ENCODE data around the gene ART1. TPM values are rescaled to one million over a fixed set of nuclear protein-coding genes. Genes with fewer than 3 reads are reported as not detected.

ART1 gene
- total RNA-seq, 3 donors from 2014 or later = 1.8 TPM; not detected in 2

- TF ChIP-seq CTCF (IDR thresholded peaks at IDR 0.05) = no peak
- DNase-seq (no peak), ATAC-seq (no peak)
- Histone ChIP-seq H3K9me3 (no peaks in the 10 kb centered on the region), H3K4me3 (no peak overlapping the region), H3K4me1 (ENCODE audit: low read depth) (no peaks in the 10 kb centered on the region), H3K36me3 (ENCODE audit: low read depth) (peaks cover 12% of the 10 kb centered on the region)
- intact Hi-C loops (cut with DNase I, micrococcal nuclease) = no loop called here
Observed at GRCh38 chr11:3684129-3684818, 39.3 kb downstream of the ART1 start.

GRCh38 chr11:3684819-3685172 is 39.9 kb downstream of the ART1 start:
- H3K36me3 ChIP-seq (ENCODE audit: low read depth) = peaks cover 12% of the 10 kb centered on the region
- ATAC-seq = peak; percentile 27
- intact Hi-C loops (cut with DNase I, micrococcal nuclease) = no loop called here

GRCh38 chr11:3685923-3686322 is 41.0 kb downstream of the ART1 start:
- no peak for DNase-seq
- Histone ChIP-seq H3K4me1 (ENCODE audit: low read depth) (no peaks in the 10 kb centered on the region), H3K36me3 (ENCODE audit: low read depth) (peaks cover 12% of the 10 kb centered on the region), H3K9me3 (no peaks in the 10 kb centered on the region), H3K4me3 (no peak overlapping the region)
- intact Hi-C loops (cut with DNase I, micrococcal nuclease) = no loop called here
- peak; percentile 28 for ATAC-seq
- TF ChIP-seq CTCF (IDR thresholded peaks at IDR 0.05) = no peak

More at GRCh38 chr11:3684819-3685172, 39.9 kb downstream of the ART1 start:
- DNase-seq = no peak
- TF ChIP-seq CTCF (IDR thresholded peaks at IDR 0.05) = no peak
- Histone ChIP-seq H3K4me3 (no peak overlapping the region), H3K4me1 (ENCODE audit: low read depth) (no peaks in the 10 kb centered on the region), H3K9me3 (no peaks in the 10 kb centered on the region)

- no peak for ATAC-seq
Observed at GRCh38 chr11:3686751-3687150, 41.8 kb downstream of the ART1 start.

GRCh38 chr11:3700410-3700809 is 55.5 kb downstream of the ART1 start:
- DNase-seq (no peak), ATAC-seq (no peak)
- Histone ChIP-seq H3K9me3 (no peaks in the 10 kb centered on the region), H3K4me1 (ENCODE audit: low read depth) (no peaks in the 10 kb centered on the region), H3K4me3 (no peak overlapping the region), H3K36me3 (ENCODE audit: low read depth) (peaks cover 20% of the 10 kb centered on the region)
- TF ChIP-seq CTCF (IDR thresholded peaks at IDR 0.05) = no peak
- intact Hi-C loops (cut with DNase I, micrococcal nuclease) = no loop called here

More at GRCh38 chr11:3686751-3687150, 41.8 kb downstream of the ART1 start:
- Histone ChIP-seq H3K4me3 (no peak overlapping the region), H3K9me3 (no peaks in the 10 kb centered on the region), H3K36me3 (ENCODE audit: low read depth) (peaks cover 12% of the 10 kb centered on the region), H3K4me1 (ENCODE audit: low read depth) (no peaks in the 10 kb centered on the region)
- DNase-seq = no peak
- intact Hi-C loops (cut with DNase I, micrococcal nuclease) = no loop called here
- TF ChIP-seq CTCF (IDR thresholded peaks at IDR 0.05) = no peak

All from mucosa of descending colon (tissue), 3 donors.